Measurements from ENCODE around the gene NKD1.

NKD1 gene

GRCh38 chr16:50563989-50564388 lies 15.8 kb downstream of the NKD1 start:
- TF ChIP-seq CTCF (conservative IDR thresholded peaks at IDR 0.05) = no peak

GRCh38 chr16:50565428-50565827 lies 17.2 kb downstream of the NKD1 start:
- no peak overlapping the region for H3K27ac ChIP-seq
- no peak for TF ChIP-seq CTCF (conservative IDR thresholded peaks at IDR 0.05)

More at GRCh38 chr16:50563989-50564388, 15.8 kb downstream of the NKD1 start:
- H3K27ac ChIP-seq = no peak overlapping the region

- no peak overlapping the region for H3K27ac ChIP-seq
- TF ChIP-seq CTCF (conservative IDR thresholded peaks at IDR 0.05) = no peak
These were observed 18.1 kb downstream of the NKD1 start for GRCh38 chr16:50566014-50566962.

GRCh38 chr16:50567651-50568050 lies 19.5 kb downstream of the NKD1 start:
- no peak for TF ChIP-seq CTCF (conservative IDR thresholded peaks at IDR 0.05)
- no peak overlapping the region for H3K27ac ChIP-seq

GRCh38 chr16:50568187-50568815 lies 20.1 kb downstream of the NKD1 start:
- no peak overlapping the region for H3K27ac ChIP-seq
- no peak for TF ChIP-seq CTCF (conservative IDR thresholded peaks at IDR 0.05)

- H3K27ac ChIP-seq = no peak overlapping the region
- TF ChIP-seq CTCF (conservative IDR thresholded peaks at IDR 0.05) = no peak
These were observed 22.2 kb downstream of the NKD1 start for GRCh38 chr16:50570354-50570753.

- H3K27ac ChIP-seq = no peak overlapping the region
- TF ChIP-seq CTCF (conservative IDR thresholded peaks at IDR 0.05) = no peak
These were observed 22.8 kb downstream of the NKD1 start for GRCh38 chr16:50570808-50571598.
